ENCODE measurements around the gene DNM1.

DNA sequence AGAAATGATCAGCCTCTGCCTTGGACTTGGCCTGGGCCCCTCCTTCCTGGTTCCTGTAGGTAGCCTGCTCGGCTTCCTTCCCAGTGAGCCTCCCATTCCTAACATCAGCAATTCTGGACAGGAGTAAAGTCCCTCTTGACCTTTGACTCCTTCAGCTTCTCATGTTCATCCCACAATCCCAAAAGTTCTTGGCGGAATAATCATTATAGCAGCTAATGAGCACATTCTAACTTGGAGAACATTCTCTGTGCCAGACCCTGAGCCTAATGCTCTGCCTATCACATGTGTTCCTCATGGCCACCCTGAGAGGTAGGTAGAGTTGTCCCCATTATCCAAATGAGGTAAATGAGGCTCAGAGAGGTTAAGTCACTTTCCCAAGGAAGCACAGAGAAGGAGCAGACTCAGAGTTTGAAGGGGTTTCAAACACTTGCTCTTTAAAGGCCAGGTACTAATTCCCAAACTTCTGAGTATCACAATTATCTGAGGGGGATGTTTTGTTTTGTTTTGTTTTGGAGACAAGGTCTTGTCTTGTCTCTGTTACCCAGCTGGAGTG lies 94.1 kb downstream of the DNM1 start:
- TF ChIP-seq TCF12 (IDR thresholded peaks at IDR 0.05; ENCODE audit: low read depth, low read length) (no peak), SP1 (IDR thresholded peaks at IDR 0.05; ENCODE audit: low read depth, low read length) (no peak), SP4 (IDR thresholded peaks at IDR 0.05; ENCODE audit: low read length) (no peak), JUN (IDR thresholded peaks at IDR 0.05; ENCODE audit: low read depth, low read length) (no peak), TAF7 (optimal IDR thresholded peaks at IDR 0.05; ENCODE audit: borderline replicate concordance, low read depth, low read length) (no peak)
- TF ChIP-seq, protein P1, sequence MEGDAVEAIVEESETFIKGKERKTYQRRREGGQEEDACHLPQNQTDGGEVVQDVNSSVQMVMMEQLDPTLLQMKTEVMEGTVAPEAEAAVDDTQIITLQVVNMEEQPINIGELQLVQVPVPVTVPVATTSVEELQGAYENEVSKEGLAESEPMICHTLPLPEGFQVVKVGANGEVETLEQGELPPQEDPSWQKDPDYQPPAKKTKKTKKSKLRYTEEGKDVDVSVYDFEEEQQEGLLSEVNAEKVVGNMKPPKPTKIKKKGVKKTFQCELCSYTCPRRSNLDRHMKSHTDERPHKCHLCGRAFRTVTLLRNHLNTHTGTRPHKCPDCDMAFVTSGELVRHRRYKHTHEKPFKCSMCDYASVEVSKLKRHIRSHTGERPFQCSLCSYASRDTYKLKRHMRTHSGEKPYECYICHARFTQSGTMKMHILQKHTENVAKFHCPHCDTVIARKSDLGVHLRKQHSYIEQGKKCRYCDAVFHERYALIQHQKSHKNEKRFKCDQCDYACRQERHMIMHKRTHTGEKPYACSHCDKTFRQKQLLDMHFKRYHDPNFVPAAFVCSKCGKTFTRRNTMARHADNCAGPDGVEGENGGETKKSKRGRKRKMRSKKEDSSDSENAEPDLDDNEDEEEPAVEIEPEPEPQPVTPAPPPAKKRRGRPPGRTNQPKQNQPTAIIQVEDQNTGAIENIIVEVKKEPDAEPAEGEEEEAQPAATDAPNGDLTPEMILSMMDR (IDR thresholded peaks at IDR 0.05; ENCODE audit: control extremely low read depth in 1 of 3, insufficient read depth in 1 of 3, low read depth in 1 of 3, low read length in 3 of 3), result no peak
